HL-60 (cell line): ENCODE results near the gene MYOZ3.
A peak's percentile ranks its signal among the peaks of the same experiment; 100 is the strongest.

Source experiments
- DNase-seq, 2 experiments: peaks; one replicate each; pipeline ENCODE4 v3.0.0-alpha.2; 2010 to 2020; ENCODE audit warnings: low read depth in 1 of 2, low spot score in 1 of 2
- H3K27ac ChIP-seq: fragments of 250-450 bp; sonication (Bioruptor Pico); replicated peaks from 2 replicates; pipeline ENCODE4 v1.5.1; 2020; ENCODE audit warnings: mild to moderate bottlenecking, moderate library complexity
- H3K27me3 ChIP-seq: fragments of 250-450 bp; sonication (Bioruptor Pico); 2 replicates; pipeline ENCODE4 v1.5.1; 2021; ENCODE audit warnings: mild to moderate bottlenecking, moderate library complexity; ENCODE audit not compliant: insufficient read depth, poor library complexity, severe bottlenecking
- H3K4me3 ChIP-seq: replicated peaks from 2 replicates; pipeline ENCODE4 v1.5.1; 2011; ENCODE audit warnings: mild to moderate bottlenecking, control low read depth, low read length; ENCODE audit not compliant: insufficient read depth
- CTCF ChIP-seq: IDR thresholded peaks from one replicate; pipeline ENCODE4 v1.5.1; 2011; ENCODE audit warnings: low read length, control low read depth, inconsistent platforms; ENCODE audit not compliant: insufficient read depth
- GABPA ChIP-seq: IDR thresholded peaks from 2 replicates; pipeline ENCODE4 v1.6.1; 2012; ENCODE audit warnings: low read depth
- POLR2AphosphoS5 ChIP-seq: IDR thresholded peaks from 2 replicates; pipeline ENCODE4 v1.6.1; 2012; ENCODE audit warnings: low read depth
- REST ChIP-seq: IDR thresholded peaks from 2 replicates; pipeline ENCODE4 v1.6.1; 2012; ENCODE audit warnings: low read depth; ENCODE audit not compliant: insufficient replicate concordance
- SPI1 ChIP-seq: IDR thresholded peaks from 2 replicates; pipeline ENCODE4 v1.6.1; 2012; ENCODE audit warnings: low read depth, mild to moderate bottlenecking, borderline replicate concordance

The MYOZ3 gene

DNA sequence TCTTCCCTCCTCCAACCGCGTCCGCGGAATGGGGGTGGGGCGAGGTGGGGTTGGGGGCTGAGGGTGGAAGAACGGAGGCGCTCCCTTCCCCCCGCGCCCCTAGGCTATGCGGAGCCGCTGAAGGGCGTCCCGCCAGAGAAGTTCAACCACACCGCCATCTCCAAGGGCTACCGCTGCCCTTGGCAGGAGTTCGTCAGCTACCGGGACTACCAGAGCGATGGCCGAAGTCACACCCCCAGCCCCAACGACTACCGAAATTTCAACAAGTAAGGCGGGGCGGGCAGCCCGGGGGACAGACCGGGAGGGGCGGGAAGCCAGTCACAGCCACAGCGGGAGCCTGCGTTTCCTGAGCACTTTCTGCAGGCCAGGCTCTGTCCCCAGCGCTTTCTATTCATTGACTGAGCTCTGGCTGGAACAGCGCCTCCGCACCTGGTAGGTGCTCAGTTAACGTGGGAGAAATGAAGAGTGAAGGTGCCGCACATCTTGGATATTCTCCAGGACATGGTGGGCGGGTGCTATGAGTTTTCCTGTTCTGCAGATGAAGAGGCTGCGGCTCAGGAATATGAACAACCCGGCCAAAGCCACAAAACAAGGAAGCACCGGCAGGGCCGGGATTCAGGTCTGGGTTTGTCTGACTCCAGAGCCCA lies 11.3 kb downstream of the MYOZ3 start:
- peak; percentile 26 to 53 for DNase-seq
- Histone ChIP-seq H3K27me3 (peaks cover 6% of the 10 kb centered on the region), H3K4me3 (peak overlapping the region; percentile 55), H3K27ac (no peak overlapping the region)
- TF ChIP-seq GABPA (no peak), REST (no peak), POLR2AphosphoS5 (no peak), CTCF (no peak), SPI1 (no peak)

DNA sequence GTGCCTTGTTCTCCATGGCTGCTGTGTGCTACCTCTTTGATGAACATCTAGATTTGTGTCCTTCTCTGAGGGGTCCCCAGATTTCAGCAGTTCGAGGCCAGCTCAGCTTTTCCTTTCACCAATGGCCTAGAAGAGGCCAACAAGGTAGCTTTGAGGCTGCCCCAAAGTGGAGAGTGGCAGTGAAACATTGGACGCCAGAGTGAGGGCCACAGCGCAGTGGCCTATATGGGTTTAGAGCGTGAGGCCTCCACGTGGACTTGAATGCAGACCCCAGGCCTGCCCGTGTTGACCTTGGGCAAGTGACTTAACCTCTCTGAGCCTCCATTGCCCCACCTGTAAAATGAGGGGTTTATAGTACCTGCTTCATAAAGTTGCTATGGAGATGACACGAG lies 11.8 kb downstream of the MYOZ3 start:
- TF ChIP-seq REST, result no peak
- no peak for TF ChIP-seq POLR2AphosphoS5
- no peak for TF ChIP-seq GABPA
- no peak for TF ChIP-seq SPI1
- TF ChIP-seq CTCF, result no peak
- Histone ChIP-seq H3K27ac (no peak overlapping the region), H3K4me3 (peak overlapping the region; percentile 55)

GRCh38 chr5:150674341-150674821 lies 13.3 kb downstream of the MYOZ3 start:
- H3K27ac ChIP-seq, result no peak overlapping the region
- peaks cover 6% of the 10 kb centered on the region for H3K27me3 ChIP-seq
- TF ChIP-seq SPI1 (no peak), GABPA (no peak), CTCF (no peak), REST (no peak), POLR2AphosphoS5 (no peak)
- H3K4me3 ChIP-seq, result no peak overlapping the region
- DNase-seq, result no peak

More for the DNA sequence above, 11.8 kb downstream of the MYOZ3 start:
- peaks cover 6% of the 10 kb centered on the region for H3K27me3 ChIP-seq
- DNase-seq, result no peak
